HEK293 (cell line): ENCODE results near the gene ADK.

Experiments used
- BCL11A ChIP-seq: fragments of 450-650 bp; formaldehyde crosslinking; IDR thresholded peaks from 2 replicates; pipeline ENCODE4 v1.5.1; 2016; ENCODE audit warnings: low read depth, missing biosample characterization, missing genetic modification characterization
- FEZF1 ChIP-seq: fragments of 450-650 bp; formaldehyde crosslinking; IDR thresholded peaks from 2 replicates; pipeline ENCODE4 v1.5.1; 2016; ENCODE audit warnings: missing biosample characterization, missing genetic modification characterization
- TCF7L2 ChIP-seq: IDR thresholded peaks from 2 replicates; pipeline ENCODE4 v1.6.1; 2011; ENCODE audit warnings: low read depth, mild to moderate bottlenecking, inconsistent platforms, low read length, moderate library complexity, borderline replicate concordance
- YY1 ChIP-seq: fragments of 450-650 bp; formaldehyde crosslinking; IDR thresholded peaks from 2 replicates; pipeline ENCODE4 v1.5.1; 2018; ENCODE audit warnings: missing biosample characterization, missing genetic modification characterization
- ZBTB20 ChIP-seq: fragments of 450-650 bp; formaldehyde crosslinking; IDR thresholded peaks from 2 replicates; pipeline ENCODE4 v1.5.1; 2016; ENCODE audit warnings: missing biosample characterization, missing genetic modification characterization
- ZBTB21 ChIP-seq: fragments of 450-650 bp; formaldehyde crosslinking; IDR thresholded peaks from 2 replicates; pipeline ENCODE4 v1.5.1; 2017; ENCODE audit warnings: missing biosample characterization, missing genetic modification characterization
- ZNF121 ChIP-seq: fragments of 450-650 bp; formaldehyde crosslinking; IDR thresholded peaks from 2 replicates; pipeline ENCODE4 v1.5.1; 2016; ENCODE audit warnings: missing biosample characterization, missing genetic modification characterization
- ZNF302 ChIP-seq: fragments of 450-650 bp; formaldehyde crosslinking; IDR thresholded peaks from 2 replicates; pipeline ENCODE4 v1.5.1; 2016; ENCODE audit warnings: missing biosample characterization, missing genetic modification characterization, low read depth
- ZNF600 ChIP-seq: fragments of 450-650 bp; formaldehyde crosslinking; IDR thresholded peaks from 2 replicates; pipeline ENCODE4 v1.5.1; 2016; ENCODE audit warnings: missing biosample characterization, missing genetic modification characterization
- ZNF707 ChIP-seq: fragments of 450-650 bp; formaldehyde crosslinking; IDR thresholded peaks from 2 replicates; pipeline ENCODE4 v1.5.1; 2016; ENCODE audit warnings: missing biosample characterization, missing genetic modification characterization
- TF ChIP-seq, protein P1 (sequence below): fragments of 450-650 bp; formaldehyde crosslinking; IDR thresholded peaks from 2 replicates; pipeline ENCODE4 v1.5.1; 2016; ENCODE audit warnings: missing biosample characterization, missing genetic modification characterization
- TF ChIP-seq, protein P2 (sequence below): fragments of 450-650 bp; formaldehyde crosslinking; IDR thresholded peaks from 2 replicates; pipeline ENCODE4 v1.5.1; 2016; ENCODE audit warnings: missing biosample characterization, missing genetic modification characterization
- TF ChIP-seq, protein P3 (sequence below): fragments of 450-650 bp; formaldehyde crosslinking; IDR thresholded peaks from 2 replicates; pipeline ENCODE4 v1.5.1; 2017; ENCODE audit warnings: missing biosample characterization, missing genetic modification characterization
- TF ChIP-seq, protein P4 (sequence below): fragments of 450-650 bp; formaldehyde crosslinking; conservative IDR thresholded peaks from 2 replicates; pipeline ENCODE4 v1.5.1; 2016; ENCODE audit warnings: low read depth, missing biosample characterization, missing genetic modification characterization

DNA sequence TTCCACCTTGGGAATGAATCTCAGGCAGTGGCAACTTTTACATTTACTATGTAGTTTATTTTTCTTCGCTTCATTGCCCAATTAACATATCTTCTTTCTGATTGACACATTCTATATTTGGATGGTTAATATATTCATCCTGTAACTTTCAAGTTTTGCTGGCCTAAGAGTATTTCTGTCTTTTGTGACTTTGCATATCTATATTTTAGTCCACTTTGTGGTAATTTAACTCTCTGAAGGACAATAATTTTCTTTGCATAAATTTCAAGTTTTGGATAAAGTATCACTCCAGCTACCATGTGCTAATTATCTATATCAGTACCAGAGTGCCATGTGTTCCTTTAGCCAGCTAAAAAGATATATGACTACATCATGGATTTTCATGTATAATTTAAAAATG, 523.9 kb downstream of the ADK start:
- TF ChIP-seq, protein P1, sequence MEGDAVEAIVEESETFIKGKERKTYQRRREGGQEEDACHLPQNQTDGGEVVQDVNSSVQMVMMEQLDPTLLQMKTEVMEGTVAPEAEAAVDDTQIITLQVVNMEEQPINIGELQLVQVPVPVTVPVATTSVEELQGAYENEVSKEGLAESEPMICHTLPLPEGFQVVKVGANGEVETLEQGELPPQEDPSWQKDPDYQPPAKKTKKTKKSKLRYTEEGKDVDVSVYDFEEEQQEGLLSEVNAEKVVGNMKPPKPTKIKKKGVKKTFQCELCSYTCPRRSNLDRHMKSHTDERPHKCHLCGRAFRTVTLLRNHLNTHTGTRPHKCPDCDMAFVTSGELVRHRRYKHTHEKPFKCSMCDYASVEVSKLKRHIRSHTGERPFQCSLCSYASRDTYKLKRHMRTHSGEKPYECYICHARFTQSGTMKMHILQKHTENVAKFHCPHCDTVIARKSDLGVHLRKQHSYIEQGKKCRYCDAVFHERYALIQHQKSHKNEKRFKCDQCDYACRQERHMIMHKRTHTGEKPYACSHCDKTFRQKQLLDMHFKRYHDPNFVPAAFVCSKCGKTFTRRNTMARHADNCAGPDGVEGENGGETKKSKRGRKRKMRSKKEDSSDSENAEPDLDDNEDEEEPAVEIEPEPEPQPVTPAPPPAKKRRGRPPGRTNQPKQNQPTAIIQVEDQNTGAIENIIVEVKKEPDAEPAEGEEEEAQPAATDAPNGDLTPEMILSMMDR (tag by site-specific recombination), result no peak
- TF ChIP-seq YY1 (tag by site-specific recombination), result no peak
- no peak for TF ChIP-seq TCF7L2
- TF ChIP-seq ZNF600, result no peak
- no peak for TF ChIP-seq FEZF1 (tag by site-specific recombination)
- no peak for TF ChIP-seq ZNF707 (tag by site-specific recombination)
- no peak for TF ChIP-seq ZNF302
- TF ChIP-seq, protein P2, sequence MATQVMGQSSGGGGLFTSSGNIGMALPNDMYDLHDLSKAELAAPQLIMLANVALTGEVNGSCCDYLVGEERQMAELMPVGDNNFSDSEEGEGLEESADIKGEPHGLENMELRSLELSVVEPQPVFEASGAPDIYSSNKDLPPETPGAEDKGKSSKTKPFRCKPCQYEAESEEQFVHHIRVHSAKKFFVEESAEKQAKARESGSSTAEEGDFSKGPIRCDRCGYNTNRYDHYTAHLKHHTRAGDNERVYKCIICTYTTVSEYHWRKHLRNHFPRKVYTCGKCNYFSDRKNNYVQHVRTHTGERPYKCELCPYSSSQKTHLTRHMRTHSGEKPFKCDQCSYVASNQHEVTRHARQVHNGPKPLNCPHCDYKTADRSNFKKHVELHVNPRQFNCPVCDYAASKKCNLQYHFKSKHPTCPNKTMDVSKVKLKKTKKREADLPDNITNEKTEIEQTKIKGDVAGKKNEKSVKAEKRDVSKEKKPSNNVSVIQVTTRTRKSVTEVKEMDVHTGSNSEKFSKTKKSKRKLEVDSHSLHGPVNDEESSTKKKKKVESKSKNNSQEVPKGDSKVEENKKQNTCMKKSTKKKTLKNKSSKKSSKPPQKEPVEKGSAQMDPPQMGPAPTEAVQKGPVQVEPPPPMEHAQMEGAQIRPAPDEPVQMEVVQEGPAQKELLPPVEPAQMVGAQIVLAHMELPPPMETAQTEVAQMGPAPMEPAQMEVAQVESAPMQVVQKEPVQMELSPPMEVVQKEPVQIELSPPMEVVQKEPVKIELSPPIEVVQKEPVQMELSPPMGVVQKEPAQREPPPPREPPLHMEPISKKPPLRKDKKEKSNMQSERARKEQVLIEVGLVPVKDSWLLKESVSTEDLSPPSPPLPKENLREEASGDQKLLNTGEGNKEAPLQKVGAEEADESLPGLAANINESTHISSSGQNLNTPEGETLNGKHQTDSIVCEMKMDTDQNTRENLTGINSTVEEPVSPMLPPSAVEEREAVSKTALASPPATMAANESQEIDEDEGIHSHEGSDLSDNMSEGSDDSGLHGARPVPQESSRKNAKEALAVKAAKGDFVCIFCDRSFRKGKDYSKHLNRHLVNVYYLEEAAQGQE (tag by site-specific recombination), result no peak
- TF ChIP-seq BCL11A, result no peak
- no peak for TF ChIP-seq ZNF121 (tag by site-specific recombination)
- TF ChIP-seq, protein P3, sequence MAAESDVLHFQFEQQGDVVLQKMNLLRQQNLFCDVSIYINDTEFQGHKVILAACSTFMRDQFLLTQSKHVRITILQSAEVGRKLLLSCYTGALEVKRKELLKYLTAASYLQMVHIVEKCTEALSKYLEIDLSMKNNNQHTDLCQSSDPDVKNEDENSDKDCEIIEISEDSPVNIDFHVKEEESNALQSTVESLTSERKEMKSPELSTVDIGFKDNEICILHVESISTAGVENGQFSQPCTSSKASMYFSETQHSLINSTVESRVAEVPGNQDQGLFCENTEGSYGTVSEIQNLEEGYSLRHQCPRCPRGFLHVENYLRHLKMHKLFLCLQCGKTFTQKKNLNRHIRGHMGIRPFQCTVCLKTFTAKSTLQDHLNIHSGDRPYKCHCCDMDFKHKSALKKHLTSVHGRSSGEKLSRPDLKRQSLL (tag by site-specific recombination), result no peak
- TF ChIP-seq, protein P4, sequence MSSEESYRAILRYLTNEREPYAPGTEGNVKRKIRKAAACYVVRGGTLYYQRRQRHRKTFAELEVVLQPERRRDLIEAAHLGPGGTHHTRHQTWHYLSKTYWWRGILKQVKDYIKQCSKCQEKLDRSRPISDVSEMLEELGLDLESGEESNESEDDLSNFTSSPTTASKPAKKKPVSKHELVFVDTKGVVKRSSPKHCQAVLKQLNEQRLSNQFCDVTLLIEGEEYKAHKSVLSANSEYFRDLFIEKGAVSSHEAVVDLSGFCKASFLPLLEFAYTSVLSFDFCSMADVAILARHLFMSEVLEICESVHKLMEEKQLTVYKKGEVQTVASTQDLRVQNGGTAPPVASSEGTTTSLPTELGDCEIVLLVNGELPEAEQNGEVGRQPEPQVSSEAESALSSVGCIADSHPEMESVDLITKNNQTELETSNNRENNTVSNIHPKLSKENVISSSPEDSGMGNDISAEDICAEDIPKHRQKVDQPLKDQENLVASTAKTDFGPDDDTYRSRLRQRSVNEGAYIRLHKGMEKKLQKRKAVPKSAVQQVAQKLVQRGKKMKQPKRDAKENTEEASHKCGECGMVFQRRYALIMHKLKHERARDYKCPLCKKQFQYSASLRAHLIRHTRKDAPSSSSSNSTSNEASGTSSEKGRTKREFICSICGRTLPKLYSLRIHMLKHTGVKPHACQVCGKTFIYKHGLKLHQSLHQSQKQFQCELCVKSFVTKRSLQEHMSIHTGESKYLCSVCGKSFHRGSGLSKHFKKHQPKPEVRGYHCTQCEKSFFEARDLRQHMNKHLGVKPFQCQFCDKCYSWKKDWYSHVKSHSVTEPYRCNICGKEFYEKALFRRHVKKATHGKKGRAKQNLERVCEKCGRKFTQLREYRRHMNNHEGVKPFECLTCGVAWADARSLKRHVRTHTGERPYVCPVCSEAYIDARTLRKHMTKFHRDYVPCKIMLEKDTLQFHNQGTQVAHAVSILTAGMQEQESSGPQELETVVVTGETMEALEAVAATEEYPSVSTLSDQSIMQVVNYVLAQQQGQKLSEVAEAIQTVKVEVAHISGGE (tag by site-specific recombination), result no peak
- TF ChIP-seq ZBTB21 (tag by site-specific recombination), result no peak
- TF ChIP-seq ZBTB20 (tag by site-specific recombination), result no peak
